NCI-H460 (cell line): ENCODE results near the gene TGFBR2. TPM values are rescaled to one million over a fixed set of nuclear protein-coding genes. Genes with fewer than 3 reads are reported as not detected.
A peak's percentile ranks its signal among the peaks of the same experiment; 100 is the strongest.

Source experiments
- DNase-seq: peaks from one replicate; pipeline ENCODE4 v3.0.0-alpha.2; 2016; ENCODE audit warnings: low read depth; ENCODE audit errors: extremely low read depth
- total RNA-seq: library from RNA; depleted of rRNA; stranded (reverse); fragments of >200 nt; shearing (Covaris generic); gene quantifications from 2 replicates; pipeline ENCODE4 v1.2.3, GENCODE V29; 2014

The TGFBR2 gene
- total RNA-seq, 1 experiment from 2014 or later, result 7.2 TPM

- DNase-seq, result no peak
These were observed 102.1 kb downstream of the TGFBR2 start for GRCh38 chr3:30708472-30708871.

GRCh38 chr3:30710017-30710416 lies 103.6 kb downstream of the TGFBR2 start:
- no peak for DNase-seq

- no peak for DNase-seq
These were observed 104.8 kb downstream of the TGFBR2 start for GRCh38 chr3:30711151-30711550.

GRCh38 chr3:30711867-30712266 lies 105.5 kb downstream of the TGFBR2 start:
- DNase-seq, result no peak

GRCh38 chr3:30712991-30713390 lies 106.6 kb downstream of the TGFBR2 start:
- no peak for DNase-seq

- DNase-seq, result no peak
These were observed 107.6 kb downstream of the TGFBR2 start for GRCh38 chr3:30713885-30714503.

- no peak for DNase-seq
These were observed 113.1 kb downstream of the TGFBR2 start for GRCh38 chr3:30719536-30719935.

- peak; percentile 48 for DNase-seq
These were observed 114.3 kb downstream of the TGFBR2 start for GRCh38 chr3:30720586-30721313.

- no peak for DNase-seq
These were observed 114.9 kb downstream of the TGFBR2 start for GRCh38 chr3:30721314-30721634.

GRCh38 chr3:30723211-30723610 lies 116.8 kb downstream of the TGFBR2 start:
- DNase-seq, result no peak

GRCh38 chr3:30724863-30725262 lies 118.5 kb downstream of the TGFBR2 start:
- DNase-seq, result no peak

GRCh38 chr3:30728143-30728542 lies 121.7 kb downstream of the TGFBR2 start:
- no peak for DNase-seq

GRCh38 chr3:30729512-30729911 lies 123.1 kb downstream of the TGFBR2 start:
- no peak for DNase-seq

GRCh38 chr3:30729936-30730335 lies 123.5 kb downstream of the TGFBR2 start:
- no peak for DNase-seq

- DNase-seq, result no peak
These were observed 124.6 kb downstream of the TGFBR2 start for GRCh38 chr3:30730967-30731366.

GRCh38 chr3:30733209-30733608 lies 126.8 kb downstream of the TGFBR2 start:
- no peak for DNase-seq

GRCh38 chr3:30733696-30734095 lies 127.3 kb downstream of the TGFBR2 start:
- no peak for DNase-seq

- no peak for DNase-seq
These were observed 131.5 kb downstream of the TGFBR2 start for GRCh38 chr3:30737743-30738499.

GRCh38 chr3:30738605-30739004 lies 132.2 kb downstream of the TGFBR2 start:
- no peak for DNase-seq

- DNase-seq, result no peak
These were observed 135.5 kb downstream of the TGFBR2 start for GRCh38 chr3:30741889-30742288.

- DNase-seq, result no peak
These were observed 136.6 kb downstream of the TGFBR2 start for GRCh38 chr3:30742796-30743619.
